HCT116 (cell line): ENCODE measurements around the gene SYP. TPM values are rescaled to one million over a fixed set of nuclear protein-coding genes. Genes with fewer than 3 reads are reported as not detected.
A peak's percentile ranks its signal among the peaks of the same experiment; 100 is the strongest.

Experiments used
- ATAC-seq: fragments of 200-7000 bp; cut with Tn5 transposase; 2 replicates; pipeline ENCODE4 v1.9.1; 2020; ENCODE audit warnings: mild to moderate bottlenecking, moderate library complexity
- BruUV-seq: library from RNA; stranded (reverse); fragments of 400-500 nt; replicated peaks from 2 replicates; lab custom pipeline; 2021; lab: Mats Ljungman, UMichigan
- CTCF ChIA-PET: fragments of 300-600 bp; sonication (Branson Sonifier 250); formaldehyde crosslinking; loops from one replicate; lab custom pipeline; 2021; ENCODE audit warnings: antibody characterized with exemption; lab: Charles Lee
- POLR2A ChIA-PET: fragments of 300-600, 350-600 bp; sonication (Branson Sonifier 250); formaldehyde crosslinking; loops from one replicate; lab custom pipeline; 2021; ENCODE audit warnings: antibody characterized with exemption; lab: Charles Lee
- RAD21 ChIA-PET, 2 experiments: fragments of 300-600 bp; sonication (Branson Sonifier 250); formaldehyde crosslinking; loops; one replicate each; lab custom pipeline; 2023; ENCODE audit warnings: low total read pairs in 2 of 2; ENCODE audit not compliant: uncharacterized antibody in 2 of 2, unreplicated experiment in 2 of 2, low non-redundant PET in 1 of 2; lab: Charles Lee
- DNase-seq: peaks from one replicate; pipeline ENCODE4 v3.0.0-alpha.2; 2010; ENCODE audit warnings: low read depth, low spot score
- H2AFZ ChIP-seq: fragments of 200-600 bp; shearing (Covaris generic), sonication (generic); 2 replicates; pipeline ENCODE4 v1.6.1; 2017; ENCODE audit warnings: low read depth, mixed run types, mixed read lengths, antibody characterized with exemption, low read length; ENCODE audit not compliant: poor library complexity, severe bottlenecking
- H3K27ac ChIP-seq: 2 replicates; pipeline ENCODE4 v1.5.1; 2012; ENCODE audit warnings: low read depth, low read length
- H3K27me3 ChIP-seq: fragments of 200-600 bp; sonication (generic); 2 replicates; pipeline ENCODE4 v1.6.1; 2016; ENCODE audit warnings: mixed run types, low read length, mixed read lengths; ENCODE audit not compliant: insufficient read depth
- H3K36me3 ChIP-seq, 2 experiments: fragments of 200-500 bp in 1 of 2; fragments of 200-600 bp in 1 of 2; sonication (Bioruptor generic) in 1 of 2; sonication (generic) in 1 of 2; 2 replicates each; pipeline versions ENCODE4 v1.5.1 to v1.6.1; 2014 to 2016; ENCODE audit warnings: low read length in 2 of 2, inconsistent platforms in 1 of 2, mixed read lengths in 1 of 2, mixed run types in 1 of 2; ENCODE audit not compliant: insufficient read depth in 2 of 2, control insufficient read depth in 1 of 2
- H3K4me1 ChIP-seq, 2 experiments: fragments of 200-600 bp in 1 of 2; sonication (generic) in 1 of 2; 2 replicates each; pipeline versions ENCODE4 v1.5.1 to v1.6.1; 2012 to 2017; ENCODE audit warnings: low read length in 2 of 2, inconsistent platforms in 1 of 2, mild to moderate bottlenecking in 1 of 2, mixed read lengths in 1 of 2, mixed run types in 1 of 2, moderate library complexity in 1 of 2; ENCODE audit not compliant: insufficient read depth in 2 of 2, control insufficient read depth in 1 of 2
- H3K4me2 ChIP-seq: fragments of 200-600 bp; sonication (generic); 2 replicates; pipeline ENCODE4 v1.6.1; 2017; ENCODE audit warnings: mixed run types, low read length, mixed read lengths
- H3K4me3 ChIP-seq, 2 experiments: fragments of 200-600 bp in 1 of 2; sonication (generic) in 1 of 2; replicated peaks in 1 of 2; 2 replicates each; pipeline ENCODE4 v1.5.1; 2011 to 2016; ENCODE audit warnings: low read length in 2 of 2, control low read depth in 1 of 2, low read depth in 1 of 2, mild to moderate bottlenecking in 1 of 2, mixed read lengths in 1 of 2, mixed run types in 1 of 2
- H3K79me2 ChIP-seq: fragments of 200-600 bp; sonication (generic); 2 replicates; pipeline ENCODE4 v1.6.1; 2017; ENCODE audit warnings: mild to moderate bottlenecking, mixed run types, low read length, moderate library complexity, mixed read lengths; ENCODE audit not compliant: insufficient read depth
- H3K9ac ChIP-seq: fragments of 200-600 bp; sonication (generic); 2 replicates; pipeline ENCODE4 v1.6.1; 2016; ENCODE audit warnings: low read length, mixed read lengths
- H3K9me2 ChIP-seq: fragments of 200-600 bp; sonication (generic), shearing (Covaris generic); 2 replicates; pipeline ENCODE4 v1.6.1; 2017; ENCODE audit warnings: mixed run types, mild to moderate bottlenecking, moderate library complexity; ENCODE audit not compliant: insufficient read depth
- H3K9me3 ChIP-seq, 2 experiments: fragments of 200-500 bp in 1 of 2; fragments of 200-600 bp in 1 of 2; sonication (Bioruptor generic) in 1 of 2; sonication (generic) in 1 of 2; 2 replicates each; pipeline ENCODE4 v1.6.1; 2014 to 2017; ENCODE audit warnings: low read length in 2 of 2, mixed read lengths in 2 of 2, inconsistent platforms in 1 of 2, low read depth in 1 of 2, mild to moderate bottlenecking in 1 of 2, mixed run types in 1 of 2, moderate library complexity in 1 of 2; ENCODE audit not compliant: control insufficient read depth in 1 of 2, insufficient read depth in 1 of 2
- H4K20me1 ChIP-seq: fragments of 200-600 bp; sonication (generic), shearing (Covaris generic); 2 replicates; pipeline ENCODE4 v1.6.1; 2017; ENCODE audit warnings: mixed run types, mild to moderate bottlenecking, moderate library complexity; ENCODE audit not compliant: insufficient read depth
- CTCF ChIP-seq, 3 experiments: fragments of 200-600 bp in 1 of 3; sonication (generic) in 1 of 3; IDR thresholded peaks in 2 of 3; conservative IDR thresholded peaks in 1 of 3; 2 replicates each; pipeline ENCODE4 v1.5.1; 2012 to 2017; ENCODE audit warnings: low read depth in 2 of 3, low read length in 2 of 3, antibody characterized with exemption in 1 of 3, borderline replicate concordance in 1 of 3, control low read depth in 1 of 3, mild to moderate bottlenecking in 1 of 3, mixed read lengths in 1 of 3, mixed run types in 1 of 3, moderate library complexity in 1 of 3; ENCODE audit not compliant: insufficient read depth in 1 of 3
- FOSL1 ChIP-seq: IDR thresholded peaks from 2 replicates; pipeline ENCODE4 v1.6.1; 2012; ENCODE audit warnings: low read depth
- POLR2A ChIP-seq: IDR thresholded peaks from 2 replicates; pipeline ENCODE4 v1.7.0; 2011; ENCODE audit warnings: borderline replicate concordance; ENCODE audit not compliant: insufficient read depth, insufficient read length; ENCODE audit errors: extremely low read depth
- POLR2AphosphoS5 ChIP-seq: IDR thresholded peaks from 2 replicates; pipeline ENCODE4 v1.6.1; 2011; ENCODE audit warnings: mild to moderate bottlenecking, low read depth, low read length, moderate library complexity
- TCF7L2 ChIP-seq: IDR thresholded peaks from 2 replicates; pipeline ENCODE4 v1.7.0; 2011; ENCODE audit warnings: borderline replicate concordance, inconsistent platforms; ENCODE audit not compliant: insufficient read depth, insufficient read length; ENCODE audit errors: extremely low read depth
- ZFX ChIP-seq: fragments of 450-650 bp; IDR thresholded peaks from 2 replicates; pipeline ENCODE4 v1.6.1; 2017
- intact Hi-C: fragments of 100-400 bp; cut with micrococcal nuclease; formaldehyde crosslinking; loops from 2 replicates; pipeline ENCODE4 v1.10.0; 2022
- total RNA-seq: library from RNA; stranded (reverse); gene quantifications from one replicate; pipeline ENCODE4 v1.2.1, GENCODE V29; 2021; ENCODE audit not compliant: unreplicated experiment

Gene SYP
- total RNA-seq, 1 experiment from 2014 or later: 1.2 TPM

- peak overlapping the region; percentile 32 to 45 for H3K4me3 ChIP-seq
- H3K9ac ChIP-seq: peak overlapping the region; percentile 58
- no peak overlapping the region for H2AFZ ChIP-seq
- peak overlapping the region; percentile 74 for H3K4me2 ChIP-seq
- ATAC-seq: peak; percentile 75
- H3K79me2 ChIP-seq: no peaks in the 10 kb centered on the region
- no peaks in the 10 kb centered on the region for H4K20me1 ChIP-seq
- H3K36me3 ChIP-seq: no peaks in the 10 kb centered on the region
- CTCF ChIA-PET: interaction anchor here (1.4 to 1.6 kb wide), 2 partner anchors 9 to 21 kb away, joined by 3 to 9 read pairs; no protein-coding TSS in a partner anchor
- H3K27ac ChIP-seq: peak overlapping the region; percentile 95
- H3K9me3 ChIP-seq: no peaks in the 10 kb centered on the region
- BruUV-seq: no TSS peak
- intact Hi-C loops: loop anchor here (10.0 kb wide), 1 partner anchor 119 kb away; the partner anchor contains the start of gene TFE3
- H3K4me1 ChIP-seq: peaks cover 14 to 57% of the 10 kb centered on the region in 2 experiments
- TF ChIP-seq ZFX (0 out of 2 replicates have a peak, but pooled peaks have one; percentile 14), TCF7L2 (no peak), POLR2AphosphoS5 (peak; percentile 36), POLR2A (peak; percentile 23), CTCF (IDR thresholded peaks at IDR 0.05 in 2 of 3, conservative IDR thresholded peaks at IDR 0.05 in 1 of 3; ENCODE audit: borderline replicate concordance in 1 of 3, insufficient read depth in 1 of 3, low read depth in 2 of 3, low read length in 2 of 3) (peak in 2 of 3 experiments; percentile 54 to 55; a peak in 4 of 6 replicates), FOSL1 (no peak)
- TF ChIP-seq, all 23 proteins: peak for 4
- DNase-seq: peak; percentile 63
- H3K9me2 ChIP-seq: no peaks in the 10 kb centered on the region
- H3K27me3 ChIP-seq: no peaks in the 10 kb centered on the region
- POLR2A ChIA-PET: interaction anchor here (0.6 kb wide), 1 partner anchor 27 kb away, joined by 3 read pairs; no protein-coding TSS in a partner anchor
- RAD21 ChIA-PET: interaction anchor here in 1 of 2 experiments (0.7 kb wide), 1 partner anchor 1513 kb away, joined by 4 read pairs; the partner anchor contains the start of gene ELK1
Measured at GRCh38 chrX:49163555-49164419, 36.2 kb downstream of the SYP start.
